GM21515 (cell line): ENCODE measurements around the gene FYTTD1.
"Not testable (repeated sequence)": the region's sequence is repeated elsewhere in the genome, so short reads cannot be mapped to it uniquely, and the experiment has no call there.

Experiments used
- ATAC-seq: cut with Tn5 transposase; IDR thresholded peaks from one replicate; pipeline ENCODE4 v1.9.1; 2021; ENCODE audit not compliant: unreplicated experiment

Gene FYTTD1

GRCh38 chr3:197749601-197750395 is at the start of gene FYTTD1:
TSS of gene FYTTD1 (plus strand) at chr3:197749883. CDS start at chr3:197749972, 89 bp downstream.
- peak; percentile 70 for ATAC-seq

GRCh38 chr3:197700095-197700494 is 49.6 kb upstream of the FYTTD1 start:
- no peak for ATAC-seq

DNA sequence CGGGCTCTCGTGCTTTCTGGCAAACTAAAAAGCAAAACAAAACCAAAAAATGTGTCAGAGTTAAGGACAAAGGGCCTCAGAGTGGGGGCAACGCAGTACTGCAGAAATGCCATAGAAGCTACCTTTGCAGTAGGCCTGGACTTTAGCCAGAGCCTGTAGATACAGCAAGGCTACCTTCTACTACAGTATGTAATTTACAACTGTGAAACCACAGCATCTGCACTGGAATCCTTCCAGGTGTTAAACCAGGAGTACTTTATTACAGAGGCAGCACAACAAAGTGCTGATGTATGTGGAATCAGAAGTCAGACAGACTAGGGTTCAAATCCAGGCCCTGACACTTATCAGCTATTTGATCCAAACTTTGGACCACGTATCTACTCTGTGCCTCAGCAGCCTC is 47.8 kb upstream of the FYTTD1 start:
- ATAC-seq = no peak

- ATAC-seq = no peak
These were observed 43.0 kb upstream of the FYTTD1 start for GRCh38 chr3:197706658-197707057.

GRCh38 chr3:197709135-197709534 is 40.5 kb upstream of the FYTTD1 start:
- no peak for ATAC-seq

DNA sequence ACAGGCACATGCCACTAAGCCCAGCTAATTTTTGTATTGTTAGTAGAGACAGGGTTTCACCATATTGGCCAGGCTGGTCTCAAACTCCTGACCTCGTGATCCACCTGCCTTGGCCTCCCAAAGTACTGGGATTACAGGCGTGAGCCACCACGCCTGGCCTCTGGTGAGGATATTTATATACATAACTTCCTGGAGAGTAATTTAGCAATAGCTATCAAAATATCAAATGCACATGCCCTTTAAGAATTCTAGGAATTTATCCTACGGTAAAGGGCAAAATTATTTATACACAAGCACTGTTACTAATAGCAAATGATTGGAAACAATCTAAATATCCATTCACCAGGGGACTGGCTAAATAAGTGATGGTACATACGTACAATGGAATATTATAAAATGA is 38.7 kb upstream of the FYTTD1 start:
- not testable (repeated sequence) for ATAC-seq

GRCh38 chr3:197711973-197712707 is 37.5 kb upstream of the FYTTD1 start:
- ATAC-seq = peak; percentile 89

DNA sequence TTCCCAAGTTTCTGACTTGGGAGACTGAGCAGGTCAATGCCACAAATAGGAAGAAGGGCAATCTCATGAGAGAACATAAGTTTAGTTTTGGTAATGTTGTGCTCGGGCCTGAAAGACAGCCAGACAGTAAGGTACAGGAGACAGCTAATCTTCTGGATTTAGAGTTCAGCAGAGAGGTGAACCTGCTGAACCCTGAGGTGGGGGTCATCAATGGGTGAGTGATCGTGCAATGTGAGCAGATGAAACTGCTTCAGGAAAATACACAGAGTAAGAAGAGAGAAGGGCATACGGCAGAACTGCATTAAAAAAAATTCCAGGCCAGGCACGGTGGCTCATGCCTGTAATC is 36.2 kb upstream of the FYTTD1 start:
- peak; percentile 4 for ATAC-seq

DNA sequence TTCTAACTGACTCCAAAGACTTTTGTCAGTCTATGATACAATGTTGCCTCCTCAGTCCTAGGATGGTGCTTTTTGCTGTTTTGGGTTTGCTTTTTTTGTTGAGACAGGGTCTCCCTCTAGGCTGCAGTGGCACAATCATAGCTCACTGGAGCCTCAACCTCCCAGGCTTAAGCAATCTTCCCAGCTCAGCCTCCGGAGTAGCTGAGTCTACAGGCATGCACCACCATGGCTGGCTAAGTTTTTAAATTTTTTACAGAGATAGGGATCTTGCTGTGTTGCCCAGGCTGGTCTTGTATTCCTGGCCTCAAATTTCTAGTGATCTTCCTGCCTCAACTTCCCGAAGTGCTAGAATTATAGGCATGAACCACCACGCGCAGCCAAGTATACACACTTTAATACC is 35.4 kb upstream of the FYTTD1 start:
- ATAC-seq = no peak

DNA sequence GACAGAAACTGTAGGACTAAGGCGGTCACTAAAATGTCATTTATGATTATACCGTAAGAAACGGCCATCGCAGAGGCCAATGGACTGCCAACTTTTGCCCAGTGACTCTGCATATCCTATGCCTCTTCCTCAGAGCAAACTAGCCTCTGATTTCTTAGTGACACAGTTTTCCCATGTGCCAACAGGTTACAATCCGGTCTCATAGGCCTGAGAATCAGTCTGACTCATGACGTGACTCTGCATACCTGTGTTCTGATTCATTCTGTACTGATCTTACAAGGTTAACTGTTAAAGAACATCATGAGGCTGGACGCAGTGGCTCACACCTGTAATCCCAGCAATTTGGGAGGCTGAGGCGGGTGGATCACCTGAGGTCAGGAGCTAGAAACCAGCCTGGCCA is 30.8 kb upstream of the FYTTD1 start:
- ATAC-seq = no peak

GRCh38 chr3:197720694-197721093 is 29.0 kb upstream of the FYTTD1 start:
- no peak for ATAC-seq

DNA sequence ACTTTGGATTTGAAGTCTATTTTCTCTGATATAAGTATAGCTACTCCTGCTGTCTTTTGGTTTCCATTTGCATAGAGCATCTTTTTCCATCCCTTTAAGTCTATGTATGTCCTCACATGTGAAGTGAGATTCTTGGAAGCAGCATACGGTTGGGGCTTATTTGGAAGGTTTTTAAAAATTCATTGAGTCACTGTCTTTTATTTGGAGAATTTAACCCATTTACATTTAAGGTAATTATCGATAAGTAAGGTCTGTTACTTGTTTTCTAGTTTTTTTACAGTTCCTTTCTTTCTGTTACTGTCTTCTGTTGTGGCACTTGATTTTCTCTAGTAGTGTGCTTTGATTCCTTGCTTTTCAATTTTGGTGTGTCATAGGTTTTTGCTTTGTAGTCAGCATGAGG is 26.9 kb upstream of the FYTTD1 start:
- no peak for ATAC-seq

DNA sequence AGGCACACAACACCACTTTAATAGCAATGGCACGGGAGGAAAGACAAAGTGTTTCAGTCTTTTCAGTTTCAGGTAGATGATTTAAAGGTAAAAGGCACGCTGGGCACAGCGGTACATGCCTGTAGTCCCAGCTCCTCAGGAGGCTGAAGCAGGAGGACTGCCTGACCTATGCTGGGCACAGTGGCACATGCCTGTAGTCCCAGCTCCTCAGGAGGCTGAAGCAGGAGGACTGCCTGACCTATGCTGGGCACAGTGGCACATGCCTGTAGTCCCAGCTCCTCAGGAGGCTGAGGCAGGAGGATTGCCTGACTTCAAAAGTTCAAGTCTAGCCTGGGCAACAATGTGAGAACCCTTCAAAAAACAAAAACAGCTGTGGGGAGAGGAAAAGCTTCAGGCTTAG is 21.8 kb upstream of the FYTTD1 start:
- ATAC-seq = not testable (repeated sequence)

DNA sequence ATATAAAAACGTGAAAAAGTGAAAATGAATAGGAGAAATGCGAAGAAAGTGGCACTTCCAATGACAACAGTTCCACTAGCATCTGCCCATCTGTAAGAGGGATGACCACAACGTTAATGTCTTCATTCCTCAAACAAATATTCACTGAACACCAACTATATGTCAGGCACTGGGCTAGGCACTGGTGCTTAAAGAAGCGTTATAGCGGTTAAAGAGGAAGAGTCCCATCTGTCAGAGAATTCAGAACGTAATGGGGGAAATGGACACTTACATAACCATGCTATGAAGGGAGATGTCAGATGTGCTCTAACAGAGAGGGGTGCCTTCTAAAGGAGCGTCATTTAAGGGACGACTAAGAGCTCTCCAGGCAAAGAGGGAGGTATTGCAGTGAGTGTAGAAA is 21.2 kb upstream of the FYTTD1 start:
- no peak for ATAC-seq

- ATAC-seq = no peak
These were observed 19.5 kb upstream of the FYTTD1 start for GRCh38 chr3:197730200-197730599.

GRCh38 chr3:197730770-197731169 is 18.9 kb upstream of the FYTTD1 start:
- not testable (repeated sequence) for ATAC-seq

DNA sequence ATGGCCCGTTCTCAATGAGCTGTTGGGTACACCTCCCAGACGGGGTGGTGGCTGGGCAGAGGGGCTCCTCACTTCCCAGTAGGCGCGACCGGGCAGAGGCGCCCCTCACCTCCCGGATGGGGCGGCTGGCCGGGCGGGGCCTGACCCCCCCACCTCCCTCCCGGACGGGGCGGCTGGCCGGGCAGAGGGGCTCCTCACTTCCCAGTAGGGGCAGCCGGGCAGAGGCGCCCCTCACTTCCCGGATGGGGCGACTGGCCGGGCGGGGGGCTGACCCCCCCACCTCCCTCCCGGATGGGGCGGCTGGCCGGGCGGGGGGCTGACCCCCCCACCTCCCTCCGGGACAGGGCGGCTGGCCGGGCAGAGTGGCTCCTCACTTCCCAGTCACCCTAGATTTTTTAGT is 18.2 kb upstream of the FYTTD1 start:
- ATAC-seq = not testable (repeated sequence)

DNA sequence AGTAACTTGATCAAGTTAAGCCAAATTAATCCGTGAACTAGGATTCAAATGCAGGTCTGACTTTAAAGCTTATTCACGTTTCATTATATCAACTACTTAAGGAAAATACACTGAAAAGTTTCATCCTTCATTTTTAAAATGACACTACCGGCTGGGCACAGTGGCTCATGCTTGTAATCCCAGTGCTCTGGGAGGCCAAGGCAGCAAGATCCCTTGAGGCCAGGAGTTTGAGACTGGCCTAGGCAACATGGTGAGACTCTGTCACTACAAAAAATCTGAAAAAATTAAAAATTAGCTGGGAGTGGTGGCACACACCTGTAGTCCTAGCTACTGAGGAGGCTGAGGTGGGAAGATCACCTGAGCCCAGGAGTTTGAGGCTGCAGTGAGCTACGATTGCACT is 16.6 kb upstream of the FYTTD1 start:
- no peak for ATAC-seq

DNA sequence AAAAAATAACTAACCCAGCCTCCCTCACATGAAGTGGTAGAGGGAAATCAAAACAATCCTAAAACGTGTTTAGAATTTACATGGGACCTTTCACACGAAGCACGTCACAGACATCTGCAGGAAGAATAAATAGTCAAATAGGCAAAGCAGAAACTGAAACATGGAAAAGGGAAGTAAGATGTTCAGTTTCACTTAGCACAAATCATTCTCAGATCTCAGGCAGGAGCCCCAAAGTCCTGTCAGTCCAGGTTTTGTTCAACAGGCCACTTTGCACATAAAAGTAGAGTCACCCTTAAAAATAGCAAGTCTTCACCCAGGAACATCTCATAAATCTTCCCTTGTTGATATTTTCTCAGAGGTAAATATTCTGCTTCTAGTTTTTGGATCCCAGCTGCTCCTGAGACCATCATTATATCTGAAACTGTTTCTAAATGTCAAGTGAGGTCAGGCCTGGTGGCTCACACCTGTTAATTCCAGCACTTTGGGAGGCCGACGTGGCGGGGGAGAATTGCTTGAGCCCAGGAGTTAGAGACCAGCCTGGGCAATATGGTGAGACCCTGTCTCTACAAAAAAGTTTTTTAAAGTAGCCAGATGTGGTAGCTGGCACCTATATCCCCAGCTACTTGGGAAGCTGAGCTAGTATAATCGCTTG is 14.9 kb upstream of the FYTTD1 start:
- peak; percentile 40 for ATAC-seq

DNA sequence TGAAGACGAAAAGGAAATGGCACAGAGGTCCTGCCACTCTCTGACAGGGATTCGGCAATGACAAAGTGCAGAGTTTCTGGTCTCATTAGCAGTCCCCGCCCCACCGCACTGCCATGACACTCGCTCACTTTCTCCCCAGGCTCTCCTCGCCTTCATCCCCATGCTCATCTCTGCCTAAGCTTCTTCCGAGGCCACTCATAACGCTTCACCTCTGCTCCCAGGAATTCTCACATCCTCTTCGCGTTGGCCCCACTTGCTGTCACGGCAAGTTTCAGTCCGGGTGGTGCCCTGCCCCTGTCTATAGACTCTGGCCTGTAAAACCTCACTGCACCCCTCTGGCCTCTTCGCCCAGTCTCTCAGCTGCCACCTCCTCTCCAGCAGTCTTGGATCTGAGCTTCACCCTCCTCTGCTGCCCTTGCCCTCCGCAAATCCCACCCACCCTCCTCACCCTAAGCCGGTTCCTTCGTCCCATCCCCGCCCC is 13.6 kb upstream of the FYTTD1 start:
- ATAC-seq = peak; percentile 16

- peak; percentile 81 for ATAC-seq
These were observed 13.0 kb upstream of the FYTTD1 start, which contains the start of gene RUBCN for GRCh38 chr3:197736491-197737318. TSS of gene RUBCN (minus strand) at chr3:197736904. CDS start at chr3:197736719, 185 bp downstream.
